H1 (cell line): Measurements from ENCODE around the gene NCOA6.

Experiments used
- TAF7 ChIP-seq: optimal IDR thresholded peaks from 2 replicates; pipeline ENCODE3; 2011; ENCODE audit warnings: low read depth, mild to moderate bottlenecking, inconsistent platforms, low read length, moderate library complexity, borderline replicate concordance
- ZNF274 ChIP-seq: IDR thresholded peaks from 2 replicates; pipeline ENCODE4 v1.7.0; 2012; ENCODE audit warnings: low read length, borderline replicate concordance; ENCODE audit errors: extremely low read depth

DNA sequence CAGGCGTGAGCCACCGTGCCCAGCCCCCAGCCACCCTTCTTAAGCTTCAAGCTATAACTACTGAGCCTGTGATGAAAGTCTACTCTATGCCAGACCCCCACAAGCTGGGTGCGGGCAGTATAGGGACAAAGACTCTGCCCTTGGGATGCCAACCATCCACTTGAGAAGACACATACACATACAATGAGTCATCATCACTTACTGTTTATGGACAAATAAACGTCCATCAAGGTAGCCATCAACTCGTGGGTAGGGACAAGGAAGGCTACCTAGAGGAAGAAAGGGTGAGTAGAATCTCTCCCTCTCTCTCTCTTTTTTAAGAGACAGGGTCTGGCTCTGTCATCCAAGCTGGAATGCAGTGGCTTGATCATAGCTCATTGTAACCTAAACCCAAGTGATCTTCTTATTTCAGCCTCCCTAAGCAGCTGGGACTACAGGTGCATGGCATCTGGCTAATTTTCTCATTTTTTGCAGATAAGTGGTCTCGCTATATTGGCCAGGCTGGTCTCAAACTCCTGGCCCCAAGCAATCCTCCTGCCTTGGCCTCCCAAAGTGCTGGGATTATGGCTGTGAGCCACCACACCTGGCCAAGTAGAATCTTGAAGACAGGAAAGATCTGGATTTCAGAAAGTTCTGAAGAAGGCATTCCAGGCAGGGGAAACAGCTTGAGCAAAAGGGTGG is 123.9 kb downstream of the NCOA6 start:
- no peak for TF ChIP-seq TAF7
- no peak for TF ChIP-seq ZNF274
